Measurements from ENCODE around the gene KCNH1. TPM values are rescaled to one million over a fixed set of nuclear protein-coding genes. Genes with fewer than 3 reads are reported as not detected.

The KCNH1 gene
- total and polyA plus RNA-seq, 10 of the 15 experiments (the other 5 are each of a cell fraction or from before 2014, with no cell fraction given), result 0.02 to 0.04 (median 0.04) TPM; not detected in 7

DNA sequence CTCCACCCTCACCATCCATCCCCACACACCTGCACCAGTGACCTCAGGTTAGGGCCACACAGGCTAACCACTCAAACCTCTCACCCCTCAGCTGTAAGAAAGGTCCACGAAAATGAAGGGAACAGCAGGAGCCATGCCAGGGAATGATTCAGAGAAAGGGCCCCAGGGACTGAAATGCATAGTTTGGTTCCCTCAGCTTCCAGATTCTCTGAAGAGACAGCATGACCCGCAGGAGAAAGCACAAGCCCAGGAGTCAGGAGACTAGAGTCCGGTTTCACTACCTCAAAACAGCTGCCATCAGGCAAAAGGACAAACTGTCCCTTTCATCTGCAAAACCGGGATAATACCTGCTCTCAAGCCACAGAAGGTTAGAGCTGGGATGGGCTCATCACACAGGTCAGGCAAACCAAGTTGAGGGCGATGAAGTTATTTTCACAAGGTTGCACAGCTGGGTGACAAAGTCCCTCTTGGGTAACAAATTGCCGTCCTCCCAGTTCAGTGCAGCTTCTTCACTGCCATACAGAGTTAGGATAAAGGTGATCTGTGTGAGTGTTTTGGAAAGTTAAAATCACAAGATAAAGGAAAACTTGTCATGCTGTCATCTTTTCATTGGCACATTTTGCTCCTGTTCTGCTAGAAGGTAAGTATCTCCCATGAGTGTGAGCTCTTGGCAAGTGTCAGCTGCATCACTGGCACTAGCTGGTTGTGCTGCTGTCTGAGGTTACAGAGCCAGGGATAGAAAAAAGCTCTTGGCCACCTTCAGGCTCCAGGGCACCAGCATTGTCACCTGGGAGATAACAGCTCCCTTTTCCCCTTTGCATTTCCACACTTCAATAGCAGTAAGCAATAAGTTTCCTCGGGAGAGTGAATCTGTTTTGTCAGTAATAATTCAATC lies 120.4 kb downstream of the KCNH1 start:
- Histone ChIP-seq H4K20me1 (ENCODE audit: control insufficient read depth, insufficient read depth) (no peaks in the 10 kb centered on the region), H2AFZ (ENCODE audit: control insufficient read depth, low read depth, low read length) (no peak overlapping the region), H3K27ac (ENCODE audit: control insufficient read depth, insufficient read depth) (no peak overlapping the region), H3K4me2 (ENCODE audit: control insufficient read depth, insufficient read depth) (no peak overlapping the region), H3K9ac (ENCODE audit: control insufficient read depth, insufficient read depth, low read length) (no peak overlapping the region), H3K4me1 (ENCODE audit: control insufficient read depth, insufficient read depth, low read length) (no peaks in the 10 kb centered on the region), H3K4me3 (no peak overlapping the region), H3K9me3 (replicated peaks; ENCODE audit: control insufficient read depth, insufficient read depth, low read length) (no peaks in the 10 kb centered on the region), H3K36me3 (ENCODE audit: control insufficient read depth in 2 of 2, insufficient read depth in 2 of 2, low read length in 1 of 2) (no peaks in the 10 kb centered on the region), H3K79me2 (ENCODE audit: control insufficient read depth, insufficient read depth, low read length) (no peaks in the 10 kb centered on the region), H3K27me3 (replicated peaks in 1 of 2; ENCODE audit: control insufficient read depth in 2 of 2, insufficient read depth in 2 of 2, low read length in 1 of 2) (0 out of 4 replicates have a peak, but pooled peaks cover 0 to 2% of the 10 kb centered on the region in 2 experiments)
- 11% methylated on average over 7 of the region's 7 CpGs for WGBS (ENCODE audit: insufficient coverage, insufficient replicate concordance, low lambda C conversion rate, missing lambda C conversion rate)
- ChIA-PET SMC1A (ENCODE audit: uncharacterized antibody, unreplicated experiment) (no interaction called here), CTCF (no interaction called here), RAD21 (ENCODE audit: unreplicated experiment) (no interaction called here), POLR2A (no interaction called here)
- TF ChIP-seq, protein P1, sequence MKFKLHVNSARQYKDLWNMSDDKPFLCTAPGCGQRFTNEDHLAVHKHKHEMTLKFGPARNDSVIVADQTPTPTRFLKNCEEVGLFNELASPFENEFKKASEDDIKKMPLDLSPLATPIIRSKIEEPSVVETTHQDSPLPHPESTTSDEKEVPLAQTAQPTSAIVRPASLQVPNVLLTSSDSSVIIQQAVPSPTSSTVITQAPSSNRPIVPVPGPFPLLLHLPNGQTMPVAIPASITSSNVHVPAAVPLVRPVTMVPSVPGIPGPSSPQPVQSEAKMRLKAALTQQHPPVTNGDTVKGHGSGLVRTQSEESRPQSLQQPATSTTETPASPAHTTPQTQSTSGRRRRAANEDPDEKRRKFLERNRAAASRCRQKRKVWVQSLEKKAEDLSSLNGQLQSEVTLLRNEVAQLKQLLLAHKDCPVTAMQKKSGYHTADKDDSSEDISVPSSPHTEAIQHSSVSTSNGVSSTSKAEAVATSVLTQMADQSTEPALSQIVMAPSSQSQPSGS (IDR thresholded peaks at IDR 0.05; ENCODE audit: low read length), result no peak
- TF ChIP-seq ZSCAN29 (IDR thresholded peaks at IDR 0.05), result no peak
- no peak for TF ChIP-seq POLR2A (IDR thresholded peaks at IDR 0.05; ENCODE audit: low read depth, low read length)
- no peak for TF ChIP-seq KDM1A (IDR thresholded peaks at IDR 0.05; ENCODE audit: borderline replicate concordance)
- no peak for TF ChIP-seq MEF2A (IDR thresholded peaks at IDR 0.05; ENCODE audit: insufficient read depth, low read depth, low read length)
- no peak for TF ChIP-seq BHLHE40 (IDR thresholded peaks at IDR 0.05; ENCODE audit: borderline replicate concordance in 1 of 2, low read depth in 2 of 2, low read length in 1 of 2)
- no peak for TF ChIP-seq ESRRA (IDR thresholded peaks at IDR 0.05; ENCODE audit: low read length)
- TF ChIP-seq, protein P2, sequence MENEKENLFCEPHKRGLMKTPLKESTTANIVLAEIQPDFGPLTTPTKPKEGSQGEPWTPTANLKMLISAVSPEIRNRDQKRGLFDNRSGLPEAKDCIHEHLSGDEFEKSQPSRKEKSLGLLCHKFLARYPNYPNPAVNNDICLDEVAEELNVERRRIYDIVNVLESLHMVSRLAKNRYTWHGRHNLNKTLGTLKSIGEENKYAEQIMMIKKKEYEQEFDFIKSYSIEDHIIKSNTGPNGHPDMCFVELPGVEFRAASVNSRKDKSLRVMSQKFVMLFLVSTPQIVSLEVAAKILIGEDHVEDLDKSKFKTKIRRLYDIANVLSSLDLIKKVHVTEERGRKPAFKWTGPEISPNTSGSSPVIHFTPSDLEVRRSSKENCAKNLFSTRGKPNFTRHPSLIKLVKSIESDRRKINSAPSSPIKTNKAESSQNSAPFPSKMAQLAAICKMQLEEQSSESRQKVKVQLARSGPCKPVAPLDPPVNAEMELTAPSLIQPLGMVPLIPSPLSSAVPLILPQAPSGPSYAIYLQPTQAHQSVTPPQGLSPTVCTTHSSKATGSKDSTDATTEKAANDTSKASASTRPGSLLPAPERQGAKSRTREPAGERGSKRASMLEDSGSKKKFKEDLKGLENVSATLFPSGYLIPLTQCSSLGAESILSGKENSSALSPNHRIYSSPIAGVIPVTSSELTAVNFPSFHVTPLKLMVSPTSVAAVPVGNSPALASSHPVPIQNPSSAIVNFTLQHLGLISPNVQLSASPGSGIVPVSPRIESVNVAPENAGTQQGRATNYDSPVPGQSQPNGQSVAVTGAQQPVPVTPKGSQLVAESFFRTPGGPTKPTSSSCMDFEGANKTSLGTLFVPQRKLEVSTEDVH (IDR thresholded peaks at IDR 0.05; ENCODE audit: low read depth, partially characterized antibody), result no peak
- TF ChIP-seq, protein P3, sequence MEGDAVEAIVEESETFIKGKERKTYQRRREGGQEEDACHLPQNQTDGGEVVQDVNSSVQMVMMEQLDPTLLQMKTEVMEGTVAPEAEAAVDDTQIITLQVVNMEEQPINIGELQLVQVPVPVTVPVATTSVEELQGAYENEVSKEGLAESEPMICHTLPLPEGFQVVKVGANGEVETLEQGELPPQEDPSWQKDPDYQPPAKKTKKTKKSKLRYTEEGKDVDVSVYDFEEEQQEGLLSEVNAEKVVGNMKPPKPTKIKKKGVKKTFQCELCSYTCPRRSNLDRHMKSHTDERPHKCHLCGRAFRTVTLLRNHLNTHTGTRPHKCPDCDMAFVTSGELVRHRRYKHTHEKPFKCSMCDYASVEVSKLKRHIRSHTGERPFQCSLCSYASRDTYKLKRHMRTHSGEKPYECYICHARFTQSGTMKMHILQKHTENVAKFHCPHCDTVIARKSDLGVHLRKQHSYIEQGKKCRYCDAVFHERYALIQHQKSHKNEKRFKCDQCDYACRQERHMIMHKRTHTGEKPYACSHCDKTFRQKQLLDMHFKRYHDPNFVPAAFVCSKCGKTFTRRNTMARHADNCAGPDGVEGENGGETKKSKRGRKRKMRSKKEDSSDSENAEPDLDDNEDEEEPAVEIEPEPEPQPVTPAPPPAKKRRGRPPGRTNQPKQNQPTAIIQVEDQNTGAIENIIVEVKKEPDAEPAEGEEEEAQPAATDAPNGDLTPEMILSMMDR (IDR thresholded peaks at IDR 0.05 in 2 of 3, conservative IDR thresholded peaks at IDR 0.05 in 1 of 3; ENCODE audit: control insufficient read depth in 2 of 3, extremely low read depth in 1 of 3, insufficient read depth in 1 of 3, low read depth in 3 of 3, low read length in 3 of 3), result no peak
- TF ChIP-seq ZNF217 (IDR thresholded peaks at IDR 0.05), result no peak
- TF ChIP-seq TCF12 (IDR thresholded peaks at IDR 0.05; ENCODE audit: low read depth, low read length), result no peak
- TF ChIP-seq CREM (IDR thresholded peaks at IDR 0.05; ENCODE audit: low read depth), result no peak
- TF ChIP-seq MTA2 (IDR thresholded peaks at IDR 0.05; ENCODE audit: low read depth), result no peak
- FAIRE-seq (no peak), ATAC-seq (no peak), DNase-seq (ENCODE audit: low read depth, low spot score) (no peak)
- no TSS peak for BruUV-seq (replicated peaks)
- intact Hi-C loops (cut with micrococcal nuclease; ENCODE audit: unreplicated experiment) (no loop called here), in situ Hi-C loops (cut with MboI) (no loop called here)

Measured in GM12878 (cell line).